Hepatocyte (in vitro differentiated cells): ENCODE measurements around the gene PTGIS. TPM values are rescaled to one million over a fixed set of nuclear protein-coding genes. Genes with fewer than 3 reads are reported as not detected.
A peak's percentile ranks its signal among the peaks of the same experiment; 100 is the strongest.

ENCODE experiments used
- DNase-seq: peaks from one replicate; pipeline ENCODE4 v3.0.0-alpha.2; 2016; ENCODE audit warnings: low spot score
- H2AFZ ChIP-seq: fragments of 200-600 bp; sonication (generic); 2 replicates; pipeline ENCODE4 v1.6.0; 2016; ENCODE audit warnings: antibody characterized with exemption, mild to moderate bottlenecking
- H3K27ac ChIP-seq: fragments of 200-600 bp; sonication (generic); 2 replicates; pipeline ENCODE4 v1.5.1; 2016; ENCODE audit warnings: mild to moderate bottlenecking
- H3K27me3 ChIP-seq: fragments of 200-600 bp; sonication (generic); 2 replicates; pipeline ENCODE4 v1.6.1; 2016
- H3K36me3 ChIP-seq: fragments of 200-600 bp; sonication (generic); replicated peaks from 2 replicates; pipeline ENCODE4 v1.5.1; 2016; ENCODE audit warnings: low read depth; ENCODE audit not compliant: insufficient read depth
- H3K4me1 ChIP-seq: fragments of 200-600 bp; sonication (generic); 2 replicates; pipeline ENCODE4 v1.5.1; 2016; ENCODE audit warnings: mild to moderate bottlenecking, moderate library complexity; ENCODE audit not compliant: insufficient read depth
- H3K4me2 ChIP-seq: fragments of 200-600 bp; sonication (generic); 2 replicates; pipeline ENCODE4 v1.6.0; 2016
- H3K4me3 ChIP-seq: fragments of 200-600 bp; sonication (generic); 2 replicates; pipeline ENCODE4 v1.5.1; 2016; ENCODE audit warnings: mild to moderate bottlenecking
- H3K79me2 ChIP-seq: fragments of 200-600 bp; sonication (generic); 2 replicates; pipeline ENCODE4 v1.6.0; 2017; ENCODE audit warnings: mild to moderate bottlenecking
- H3K9me2 ChIP-seq: fragments of 200-600 bp; sonication (generic); replicated peaks from 2 replicates; pipeline ENCODE4 v1.6.0; 2017; ENCODE audit warnings: mild to moderate bottlenecking; ENCODE audit not compliant: insufficient read depth
- H3K9me3 ChIP-seq: fragments of 200-600 bp; sonication (generic); 2 replicates; pipeline ENCODE4 v1.5.1; 2016; ENCODE audit warnings: low read depth, mild to moderate bottlenecking
- H4K20me1 ChIP-seq: fragments of 200-600 bp; sonication (generic); 2 replicates; pipeline ENCODE4 v1.6.0; 2016; ENCODE audit warnings: mild to moderate bottlenecking; ENCODE audit not compliant: insufficient read depth, poor library complexity, severe bottlenecking
- CTCF ChIP-seq: fragments of 200-600 bp; sonication (generic); IDR thresholded peaks from 2 replicates; pipeline ENCODE4 v1.5.1; 2016; ENCODE audit warnings: antibody characterized with exemption, mild to moderate bottlenecking; ENCODE audit not compliant: poor library complexity
- EZH2 ChIP-seq: fragments of 200-600 bp; sonication (generic); IDR thresholded peaks from 2 replicates; pipeline ENCODE4 v1.6.1; 2016; ENCODE audit warnings: antibody characterized with exemption, mild to moderate bottlenecking, borderline replicate concordance
- EZH2phosphoT487 ChIP-seq: fragments of 200-600 bp; sonication (generic); IDR thresholded peaks from one replicate; pipeline ENCODE4 v1.6.1; 2018; ENCODE audit warnings: antibody characterized with exemption, mild to moderate bottlenecking, low read depth, moderate library complexity; ENCODE audit not compliant: unreplicated experiment, severe bottlenecking
- WGBS: methylation state at CpG from one replicate; pipeline ENCODE4 v1.1.6; 2016; ENCODE audit warnings: low lambda C conversion rate; ENCODE audit errors: missing lambda C conversion rate; 5-methylcytosine and 5-hydroxymethylcytosine counted together
- polyA plus RNA-seq: library from polyadenylated mRNA; unstranded; fragments of >200 nt; fragmentation: Nextera tagmentation; extraction: Ambion mirVana; gene quantifications from 2 replicates; pipeline ENCODE4 v1.2.1, GENCODE V29; 2016
- total RNA-seq: library from RNA; depleted of rRNA; stranded (reverse); fragments of >200 nt; gene quantifications from 2 replicates; pipeline ENCODE4 v1.2.3, GENCODE V29; 2014

The PTGIS gene
- total and polyA plus RNA-seq, 2 experiments from 2014 or later = 25.4 to 26.1 TPM

DNA sequence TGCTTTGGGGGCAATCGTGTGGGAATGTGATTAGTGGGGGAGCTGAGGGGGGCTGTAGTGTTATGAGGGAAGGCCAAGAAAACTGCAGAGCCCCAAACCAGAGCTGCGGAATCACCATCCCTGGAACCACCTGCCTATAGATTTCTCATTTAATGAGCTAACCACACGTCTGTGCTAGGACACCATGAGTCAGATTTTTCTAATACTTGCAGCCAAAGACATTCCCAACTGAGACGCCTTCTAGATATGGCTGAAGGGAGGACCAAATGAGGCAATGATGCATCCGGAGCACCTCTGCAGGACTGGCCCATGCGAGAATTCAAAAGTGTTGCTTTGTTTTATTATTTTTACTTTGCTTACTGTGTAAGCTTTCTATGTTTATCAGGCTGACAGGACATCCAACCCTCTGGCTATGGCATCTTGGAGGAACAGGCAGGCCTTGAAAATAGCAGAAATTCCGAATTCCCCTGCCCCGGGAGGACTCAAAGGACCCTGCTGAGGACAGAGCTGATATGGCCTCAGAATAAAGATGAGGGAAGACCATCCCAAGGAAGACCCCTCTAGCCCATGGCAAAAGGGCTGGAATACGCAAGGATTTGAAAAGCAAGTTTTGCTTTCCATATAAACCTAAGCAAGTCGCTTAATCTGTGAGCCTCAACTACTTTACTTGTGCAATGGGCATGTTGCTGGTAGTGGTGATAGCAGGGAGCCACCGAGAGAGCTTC lies 3.1 kb upstream of the PTGIS start:
- no peaks in the 10 kb centered on the region for H3K36me3 ChIP-seq
- TF ChIP-seq EZH2phosphoT487 (no peak), CTCF (no peak), EZH2 (no peak)
- no peaks in the 10 kb centered on the region for H3K27me3 ChIP-seq
- no peak overlapping the region for H3K27ac ChIP-seq
- H2AFZ ChIP-seq = no peak overlapping the region
- 72% methylated on average over 11 of the region's 11 CpGs for WGBS
- H3K4me1 ChIP-seq = peaks cover 18% of the 10 kb centered on the region
- no peak overlapping the region for H3K4me3 ChIP-seq
- DNase-seq = no peak
- H3K4me2 ChIP-seq = no peak overlapping the region
- H3K9me2 ChIP-seq = no peaks in the 10 kb centered on the region
- H3K79me2 ChIP-seq = peaks cover 5% of the 10 kb centered on the region
- no peaks in the 10 kb centered on the region for H3K9me3 ChIP-seq
- H4K20me1 ChIP-seq = no peaks in the 10 kb centered on the region

DNA sequence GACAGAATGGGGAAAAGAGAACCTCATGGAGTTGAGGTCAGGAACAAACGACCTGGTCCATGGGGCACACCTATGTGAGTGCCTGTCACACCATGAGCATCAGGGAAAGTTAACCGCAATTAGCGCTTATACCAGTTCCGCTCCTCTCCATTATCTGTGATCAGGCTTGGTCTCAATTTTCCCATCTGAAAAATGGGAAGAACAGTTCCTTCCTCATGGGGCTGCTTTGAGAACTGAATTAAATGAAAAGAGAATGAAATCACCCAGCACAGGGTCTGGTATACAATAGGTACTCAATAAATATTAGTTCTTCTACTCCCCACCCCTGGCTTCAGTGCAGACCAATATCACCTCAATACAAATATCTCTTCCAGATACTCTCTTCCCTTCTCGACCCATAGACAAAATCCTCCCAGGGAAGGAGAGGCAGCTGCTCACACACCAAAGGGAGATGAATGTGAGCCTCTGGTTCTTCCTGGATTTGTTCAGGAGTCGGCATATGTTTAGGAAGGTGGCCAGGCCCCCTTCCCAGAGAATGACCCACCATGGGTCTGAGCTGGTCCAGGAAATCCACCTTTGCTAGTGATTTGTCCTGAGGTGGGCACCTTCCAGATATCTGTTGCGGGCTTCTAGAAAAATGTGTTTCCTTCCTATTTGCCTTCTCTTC lies 2.4 kb upstream of the PTGIS start:
- no peaks in the 10 kb centered on the region for H3K36me3 ChIP-seq
- H3K79me2 ChIP-seq = peaks cover 7% of the 10 kb centered on the region
- TF ChIP-seq EZH2phosphoT487 = no peak
- TF ChIP-seq CTCF = no peak
- no peak for TF ChIP-seq EZH2
- no peak overlapping the region for H3K4me3 ChIP-seq
- H3K4me1 ChIP-seq = peaks cover 18% of the 10 kb centered on the region
- H4K20me1 ChIP-seq = no peaks in the 10 kb centered on the region
- H3K27me3 ChIP-seq = no peaks in the 10 kb centered on the region
- H3K9me3 ChIP-seq = no peaks in the 10 kb centered on the region
- no peak overlapping the region for H3K4me2 ChIP-seq
- no peaks in the 10 kb centered on the region for H3K9me2 ChIP-seq
- 81% methylated on average over 7 of the region's 7 CpGs for WGBS
- H3K27ac ChIP-seq = no peak overlapping the region
- H2AFZ ChIP-seq = no peak overlapping the region
- no peak for DNase-seq

DNA sequence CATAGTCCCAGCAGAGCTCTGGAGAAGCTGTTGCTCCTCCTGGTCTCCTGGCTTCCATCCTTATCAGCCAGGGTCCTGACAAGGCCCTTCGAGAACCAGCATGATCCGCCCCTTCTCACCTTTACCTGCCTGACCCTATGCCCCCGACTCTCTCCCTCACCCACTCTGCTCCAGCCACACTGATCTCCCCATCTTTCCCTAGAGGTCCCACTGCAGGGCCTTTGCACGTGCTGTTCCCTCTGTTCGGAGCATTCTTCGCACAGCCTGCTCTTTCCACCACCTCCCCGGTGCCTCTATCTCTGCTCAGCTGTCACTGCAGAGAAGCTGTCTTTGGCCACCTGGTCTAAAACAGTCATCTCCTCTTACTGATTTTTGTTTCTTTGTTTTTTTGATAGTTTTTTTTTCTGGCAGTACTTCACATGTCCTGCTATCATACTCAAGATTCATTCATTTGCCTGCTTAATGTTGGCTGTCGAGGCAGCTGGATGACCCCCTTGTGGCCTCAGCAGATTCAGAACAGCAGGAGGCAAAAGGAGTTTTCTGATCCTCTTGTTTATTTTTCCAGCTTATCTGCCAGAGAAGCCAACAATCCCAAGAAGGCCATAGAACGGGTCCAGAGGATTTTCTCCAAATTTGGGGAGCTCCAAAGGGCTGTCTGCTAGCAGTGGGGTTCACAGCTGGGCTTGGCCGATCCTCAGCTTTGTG lies 1.6 kb upstream of the PTGIS start:
- Histone ChIP-seq H3K4me1 (peaks cover 18% of the 10 kb centered on the region), H2AFZ (no peak overlapping the region), H3K9me2 (no peaks in the 10 kb centered on the region), H4K20me1 (no peaks in the 10 kb centered on the region), H3K79me2 (peaks cover 7% of the 10 kb centered on the region), H3K27ac (peak overlapping the region; percentile 22), H3K4me2 (no peak overlapping the region), H3K9me3 (no peaks in the 10 kb centered on the region), H3K27me3 (no peaks in the 10 kb centered on the region), H3K36me3 (no peaks in the 10 kb centered on the region), H3K4me3 (no peak overlapping the region)
- no peak for DNase-seq
- WGBS = 56% methylated on average over 10 of the region's 10 CpGs
- TF ChIP-seq EZH2 = no peak
- no peak for TF ChIP-seq EZH2phosphoT487
- TF ChIP-seq CTCF = no peak
